ENCODE data around the gene LMBRD1. TPM values are rescaled to one million over a fixed set of nuclear protein-coding genes. Genes with fewer than 3 reads are reported as not detected.

Gene LMBRD1
- total RNA-seq, 4 donors from 2014 or later: 24.4 to 32.9 (median 28.9) TPM

- no peaks in the 10 kb centered on the region for H3K9me3 ChIP-seq
- no peak overlapping the region for H3K4me3 ChIP-seq
- H3K27ac ChIP-seq: no peak overlapping the region
- no peak for ATAC-seq
- H3K4me1 ChIP-seq: no peaks in the 10 kb centered on the region
- in situ Hi-C loops (cut with MboI; ENCODE audit: low sequenced_read_pairs in 4 of 4) (loop anchor here in 1 of 4 donors (25.0 kb wide), 1 partner anchor 407 kb away; no protein-coding TSS in a partner anchor), intact Hi-C loops (cut with DNase I; ENCODE audit: low total_unique reads) (no loop called here)
- no peaks in the 10 kb centered on the region for H3K36me3 ChIP-seq
- no peaks in the 10 kb centered on the region for H3K27me3 ChIP-seq
- TF ChIP-seq, protein P1, sequence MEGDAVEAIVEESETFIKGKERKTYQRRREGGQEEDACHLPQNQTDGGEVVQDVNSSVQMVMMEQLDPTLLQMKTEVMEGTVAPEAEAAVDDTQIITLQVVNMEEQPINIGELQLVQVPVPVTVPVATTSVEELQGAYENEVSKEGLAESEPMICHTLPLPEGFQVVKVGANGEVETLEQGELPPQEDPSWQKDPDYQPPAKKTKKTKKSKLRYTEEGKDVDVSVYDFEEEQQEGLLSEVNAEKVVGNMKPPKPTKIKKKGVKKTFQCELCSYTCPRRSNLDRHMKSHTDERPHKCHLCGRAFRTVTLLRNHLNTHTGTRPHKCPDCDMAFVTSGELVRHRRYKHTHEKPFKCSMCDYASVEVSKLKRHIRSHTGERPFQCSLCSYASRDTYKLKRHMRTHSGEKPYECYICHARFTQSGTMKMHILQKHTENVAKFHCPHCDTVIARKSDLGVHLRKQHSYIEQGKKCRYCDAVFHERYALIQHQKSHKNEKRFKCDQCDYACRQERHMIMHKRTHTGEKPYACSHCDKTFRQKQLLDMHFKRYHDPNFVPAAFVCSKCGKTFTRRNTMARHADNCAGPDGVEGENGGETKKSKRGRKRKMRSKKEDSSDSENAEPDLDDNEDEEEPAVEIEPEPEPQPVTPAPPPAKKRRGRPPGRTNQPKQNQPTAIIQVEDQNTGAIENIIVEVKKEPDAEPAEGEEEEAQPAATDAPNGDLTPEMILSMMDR (IDR thresholded peaks at IDR 0.05 in 4 of 5, conservative IDR thresholded peaks at IDR 0.05 in 1 of 5): no peak
- TF ChIP-seq POLR2A (IDR thresholded peaks at IDR 0.05): no peak
- no peak for DNase-seq
These were observed 91.9 kb downstream of the LMBRD1 start for GRCh38 chr6:69704916-69705315.

- intact Hi-C loops (cut with DNase I; ENCODE audit: low total_unique reads): no loop called here
- TF ChIP-seq, protein P1 (IDR thresholded peaks at IDR 0.05 in 4 of 5, conservative IDR thresholded peaks at IDR 0.05 in 1 of 5): no peak
- no peak for TF ChIP-seq POLR2A (IDR thresholded peaks at IDR 0.05)
These were observed 97.2 kb downstream of the LMBRD1 start for GRCh38 chr6:69699655-69700054.

GRCh38 chr6:69696273-69696672 lies 100.5 kb downstream of the LMBRD1 start:
- H3K4me1 ChIP-seq: no peaks in the 10 kb centered on the region
- H3K27me3 ChIP-seq: no peaks in the 10 kb centered on the region
- no peak for DNase-seq
- TF ChIP-seq, protein P1 (IDR thresholded peaks at IDR 0.05 in 4 of 5, conservative IDR thresholded peaks at IDR 0.05 in 1 of 5): no peak
- ATAC-seq: no peak
- no peaks in the 10 kb centered on the region for H3K9me3 ChIP-seq
- in situ Hi-C loops (cut with MboI; ENCODE audit: low sequenced_read_pairs in 4 of 4) (no loop called here), intact Hi-C loops (cut with DNase I; ENCODE audit: low total_unique reads) (no loop called here)
- H3K36me3 ChIP-seq: peaks cover 0 to 15% of the 10 kb centered on the region in 2 donors
- no peak overlapping the region for H3K27ac ChIP-seq
- H3K4me3 ChIP-seq: no peak overlapping the region

More at GRCh38 chr6:69699655-69700054, 97.2 kb downstream of the LMBRD1 start:
- Histone ChIP-seq H3K9me3 (no peaks in the 10 kb centered on the region), H3K27me3 (no peaks in the 10 kb centered on the region), H3K4me1 (no peaks in the 10 kb centered on the region), H3K36me3 (peaks cover 0 to 15% of the 10 kb centered on the region in 2 donors), H3K27ac (no peak overlapping the region), H3K4me3 (no peak overlapping the region)
- in situ Hi-C loops (cut with MboI; ENCODE audit: low sequenced_read_pairs in 4 of 4): loop anchor here in 1 of 4 donors (25.0 kb wide), 1 partner anchor 413 kb away; no protein-coding TSS in a partner anchor
- DNase-seq (no peak), ATAC-seq (no peak)

GRCh38 chr6:69693762-69694161 lies 103.0 kb downstream of the LMBRD1 start:
- intact Hi-C loops (cut with DNase I; ENCODE audit: low total_unique reads): no loop called here
- TF ChIP-seq, protein P1 (IDR thresholded peaks at IDR 0.05 in 4 of 5, conservative IDR thresholded peaks at IDR 0.05 in 1 of 5): no peak
- TF ChIP-seq POLR2A (IDR thresholded peaks at IDR 0.05): no peak
- Histone ChIP-seq H3K27me3 (no peaks in the 10 kb centered on the region), H3K4me1 (no peaks in the 10 kb centered on the region), H3K9me3 (no peaks in the 10 kb centered on the region), H3K27ac (no peak overlapping the region), H3K36me3 (peaks cover 0 to 11% of the 10 kb centered on the region in 2 donors), H3K4me3 (no peak overlapping the region)
- no peak for ATAC-seq
- in situ Hi-C loops (cut with MboI; ENCODE audit: low sequenced_read_pairs in 4 of 4): no loop called here
- no peak for DNase-seq

DNA sequence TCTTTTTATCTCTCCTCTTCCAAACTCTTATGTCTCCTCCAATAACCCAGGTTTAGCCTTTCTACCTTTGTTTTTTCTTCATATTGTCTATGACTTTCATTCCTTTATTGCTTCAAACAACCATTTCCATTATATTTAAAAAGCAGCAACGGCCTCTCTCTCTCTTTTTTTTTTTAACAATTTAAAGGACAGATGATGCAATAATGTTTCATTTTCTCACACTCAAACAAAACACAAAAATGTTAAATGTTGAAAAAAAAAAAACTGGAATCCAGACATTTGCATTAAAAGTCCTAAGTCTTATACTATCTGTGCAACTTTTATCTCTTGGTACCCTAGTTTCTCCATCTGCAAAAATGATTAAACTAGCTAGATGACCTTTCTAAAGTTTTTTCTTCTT lies 105.8 kb downstream of the LMBRD1 start:
- H3K27ac ChIP-seq: no peak overlapping the region
- in situ Hi-C loops (cut with MboI; ENCODE audit: low sequenced_read_pairs in 4 of 4): no loop called here
- no peaks in the 10 kb centered on the region for H3K4me1 ChIP-seq
- no peaks in the 10 kb centered on the region for H3K9me3 ChIP-seq
- DNase-seq: no peak
- H3K36me3 ChIP-seq: no peaks in the 10 kb centered on the region
- intact Hi-C loops (cut with DNase I; ENCODE audit: low total_unique reads): no loop called here
- TF ChIP-seq, protein P1 (IDR thresholded peaks at IDR 0.05 in 4 of 5, conservative IDR thresholded peaks at IDR 0.05 in 1 of 5): no peak
- no peak for TF ChIP-seq POLR2A (IDR thresholded peaks at IDR 0.05)
- H3K4me3 ChIP-seq: no peak overlapping the region
- H3K27me3 ChIP-seq: no peaks in the 10 kb centered on the region
- no peak for ATAC-seq
